HK-2 (cell line): ENCODE results near the gene NDUFV2.
"Not testable (repeated sequence)": the region's sequence is repeated elsewhere in the genome, so short reads cannot be mapped to it uniquely, and the experiment has no call there.

Source experiments
- DNase-seq: peaks from one replicate; pipeline ENCODE4 v3.0.0-alpha.2; 2018; ENCODE audit not compliant: unreplicated experiment

NDUFV2 gene

DNA sequence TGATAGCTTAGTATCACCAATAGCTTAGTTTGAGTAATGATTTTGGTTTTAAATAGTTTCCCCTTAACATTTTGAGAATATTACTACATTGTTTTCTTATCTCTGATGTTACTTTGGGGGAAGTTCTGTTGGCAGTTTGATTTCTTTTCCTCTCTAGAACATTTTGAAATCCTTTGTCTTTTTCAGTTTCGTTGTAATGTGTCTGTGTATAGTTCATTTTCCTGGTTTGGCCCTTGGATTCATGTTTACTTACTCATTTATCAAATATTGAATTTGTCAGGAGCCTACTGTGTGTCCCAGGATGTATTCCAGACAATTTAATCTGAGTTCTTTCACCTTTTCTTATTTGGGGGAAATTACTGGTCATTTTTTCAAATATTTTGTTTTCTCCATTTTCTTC, 50.8 kb downstream of the NDUFV2 start:
- DNase-seq: no peak

GRCh38 chr18:9156604-9157249, 54.2 kb downstream of the NDUFV2 start:
- no peak for DNase-seq

DNA sequence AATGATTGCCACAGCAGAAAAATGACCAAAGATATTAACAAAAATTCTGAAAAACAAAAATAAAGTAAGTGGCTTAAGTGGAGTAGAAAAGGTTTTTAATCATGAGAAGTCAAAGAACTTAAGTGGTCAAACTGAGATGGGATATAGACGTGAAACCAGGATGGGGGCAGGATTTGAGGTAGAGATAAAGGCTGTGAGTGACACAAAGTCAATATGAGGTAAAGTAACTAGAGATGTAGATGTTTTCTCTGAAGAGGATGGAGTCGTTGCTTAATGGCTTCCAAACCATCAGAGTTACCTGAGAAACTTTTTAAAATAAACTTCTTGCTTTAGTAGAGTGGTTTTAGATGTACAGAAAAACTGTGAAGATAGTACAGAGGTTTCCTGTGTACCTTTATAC, 55.3 kb downstream of the NDUFV2 start:
- DNase-seq: no peak

- no peak for DNase-seq
These were observed 57.5 kb downstream of the NDUFV2 start for GRCh38 chr18:9160014-9160413.

- not testable (repeated sequence) for DNase-seq
These were observed 60.2 kb downstream of the NDUFV2 start for GRCh38 chr18:9162663-9163062.

DNA sequence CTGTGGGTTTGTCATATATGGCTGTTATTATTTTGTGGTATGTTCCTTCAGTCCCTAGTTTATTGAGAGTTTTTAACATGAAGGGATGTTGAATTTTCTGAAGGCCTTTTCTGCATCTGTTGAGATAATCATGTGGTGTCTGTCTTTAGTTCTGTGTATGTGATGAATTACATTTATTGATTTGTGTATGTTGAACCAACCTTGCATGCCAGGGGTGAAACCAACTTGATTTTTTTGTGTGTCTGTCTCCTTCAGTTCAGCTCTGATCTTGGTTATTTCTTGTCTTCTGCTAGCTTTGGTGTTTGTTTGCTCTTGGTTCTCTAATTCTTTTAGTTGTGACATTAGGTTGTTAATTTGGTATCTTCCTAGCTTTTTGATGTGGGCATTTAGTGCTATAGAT, 61.6 kb downstream of the NDUFV2 start:
- not testable (repeated sequence) for DNase-seq

GRCh38 chr18:9165883-9166282, 63.4 kb downstream of the NDUFV2 start:
- not testable (repeated sequence) for DNase-seq

DNA sequence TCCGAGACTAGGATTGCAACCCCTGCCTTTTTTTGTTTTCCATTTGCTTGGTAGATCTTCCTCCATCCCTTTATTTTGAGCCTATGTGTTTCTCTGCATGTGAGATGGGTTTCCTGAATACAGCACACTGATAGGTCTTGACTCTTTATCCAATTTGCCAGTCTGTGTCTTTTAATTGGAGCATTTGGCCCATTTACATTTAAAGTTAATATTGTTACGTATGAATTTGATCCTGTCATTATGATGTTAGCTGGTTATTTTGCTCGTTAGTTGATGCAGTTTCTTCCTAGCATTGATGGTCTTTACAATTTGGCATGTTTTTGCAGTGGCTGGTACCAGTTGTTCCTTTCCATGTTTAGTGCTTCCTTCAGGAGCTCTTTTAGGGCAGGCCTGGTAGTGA, 67.0 kb downstream of the NDUFV2 start:
- DNase-seq: not testable (repeated sequence)

DNA sequence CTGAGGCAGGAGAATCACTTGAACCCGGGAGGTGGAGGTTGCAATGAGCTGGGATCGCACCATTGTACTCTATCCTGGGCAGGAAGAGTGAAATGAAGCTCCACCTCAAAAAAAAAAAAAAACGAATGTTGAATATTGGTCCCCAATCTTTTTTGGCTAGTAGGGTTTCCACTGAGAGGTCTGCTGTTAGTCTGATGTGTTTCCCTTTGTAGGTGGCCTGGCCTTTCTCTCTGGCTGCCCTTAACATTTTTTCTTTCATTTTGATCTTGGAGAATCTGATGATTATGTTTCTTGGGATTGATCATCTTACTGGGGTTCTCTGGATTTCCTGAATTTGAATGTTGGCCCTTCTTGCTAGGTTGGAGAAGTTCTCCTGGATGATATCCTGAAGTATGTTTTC, 69.4 kb downstream of the NDUFV2 start:
- not testable (repeated sequence) for DNase-seq

DNA sequence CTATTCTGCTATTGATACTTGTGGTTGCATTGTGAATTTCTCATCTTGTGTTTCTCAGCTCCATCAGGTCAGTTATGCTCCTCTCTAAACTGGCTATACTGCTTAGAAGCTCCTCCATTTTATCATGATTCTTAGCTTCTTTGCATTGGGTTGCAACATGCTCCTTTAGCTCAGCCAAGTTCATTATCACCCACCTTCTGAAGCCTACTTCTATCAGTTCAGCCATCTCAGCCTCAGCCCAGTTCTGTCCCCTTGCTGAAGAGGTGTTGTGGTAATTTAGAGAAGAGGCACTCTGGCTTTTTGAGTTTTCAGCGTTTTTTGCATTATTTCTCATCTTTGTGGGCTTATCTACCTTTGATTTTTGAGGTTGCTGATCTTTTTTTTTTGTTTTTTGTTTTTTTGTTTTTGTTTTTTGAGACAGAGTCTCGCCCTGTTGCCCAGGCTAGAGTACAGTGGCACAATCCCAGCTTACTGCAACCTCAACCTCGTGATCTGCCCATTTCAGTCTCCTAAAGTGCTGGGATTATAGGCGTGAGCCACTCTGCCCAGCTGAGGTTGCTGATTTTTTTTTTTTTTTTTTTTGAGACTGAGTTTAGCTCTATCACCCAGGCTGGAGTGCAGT, 70.1 kb downstream of the NDUFV2 start:
- no peak for DNase-seq

DNA sequence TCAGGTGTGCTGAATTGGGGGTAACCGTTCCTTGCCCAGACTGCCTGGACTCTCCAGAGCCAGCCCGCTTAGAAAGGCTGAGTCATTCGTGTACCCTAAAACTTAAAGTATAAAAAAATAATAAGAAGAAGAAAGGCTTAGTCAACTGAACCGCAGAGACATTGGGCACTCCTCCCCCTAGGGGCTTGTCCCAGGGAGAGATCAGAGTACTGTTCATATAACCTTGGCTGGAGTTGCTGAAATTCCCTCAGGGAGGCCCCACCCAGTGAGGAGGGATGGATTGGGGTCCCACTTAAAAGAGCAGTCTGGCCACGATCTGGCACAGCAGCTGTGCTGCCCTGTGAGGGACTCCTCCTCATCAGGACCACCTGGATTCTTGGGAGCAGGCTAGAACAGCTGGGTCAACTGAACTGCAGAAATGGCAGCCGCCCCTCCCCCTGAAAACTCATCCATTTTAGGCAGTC, 71.3 kb downstream of the NDUFV2 start:
- no peak for DNase-seq

- DNase-seq: no peak
These were observed 71.8 kb downstream of the NDUFV2 start for GRCh38 chr18:9174302-9174701.

DNA sequence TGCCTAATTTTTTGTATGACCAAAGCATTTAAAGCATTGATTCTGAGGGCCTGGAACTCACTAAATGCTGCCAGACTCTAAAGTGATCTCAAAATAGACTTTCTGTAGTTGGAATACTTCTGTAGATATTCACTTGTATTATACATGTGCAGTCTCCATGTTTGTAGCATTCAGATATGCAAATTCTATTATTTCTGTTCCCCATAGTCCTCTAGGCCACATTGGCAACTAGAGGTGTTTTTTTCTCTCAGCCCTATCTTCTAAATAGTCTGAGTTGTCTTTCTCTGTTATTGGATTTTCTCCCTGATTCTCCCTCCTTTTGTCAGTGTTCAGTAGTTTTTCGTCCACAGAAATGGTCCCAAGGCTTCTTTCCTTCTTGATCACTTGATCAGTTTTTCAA, 72.6 kb downstream of the NDUFV2 start:
- no peak for DNase-seq

DNA sequence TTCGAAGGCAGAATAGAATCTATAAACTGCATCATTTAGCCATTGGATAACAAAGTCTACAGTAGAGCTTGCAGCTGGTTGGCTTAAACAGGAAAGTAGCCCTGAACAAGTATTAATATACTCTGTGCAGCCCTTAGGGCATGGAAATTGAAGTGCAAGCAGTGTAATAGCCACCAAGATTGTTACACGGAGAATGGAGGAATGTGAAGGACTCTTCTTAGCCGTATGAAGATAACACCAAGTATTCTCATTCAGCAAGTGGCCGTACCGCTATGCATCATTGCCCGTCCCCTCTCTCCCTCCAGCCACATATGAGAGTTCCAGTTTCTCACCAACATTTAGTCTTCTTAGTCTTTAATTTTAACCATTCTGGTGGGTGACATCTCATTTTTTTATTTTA, 74.5 kb downstream of the NDUFV2 start:
- DNase-seq: no peak

DNA sequence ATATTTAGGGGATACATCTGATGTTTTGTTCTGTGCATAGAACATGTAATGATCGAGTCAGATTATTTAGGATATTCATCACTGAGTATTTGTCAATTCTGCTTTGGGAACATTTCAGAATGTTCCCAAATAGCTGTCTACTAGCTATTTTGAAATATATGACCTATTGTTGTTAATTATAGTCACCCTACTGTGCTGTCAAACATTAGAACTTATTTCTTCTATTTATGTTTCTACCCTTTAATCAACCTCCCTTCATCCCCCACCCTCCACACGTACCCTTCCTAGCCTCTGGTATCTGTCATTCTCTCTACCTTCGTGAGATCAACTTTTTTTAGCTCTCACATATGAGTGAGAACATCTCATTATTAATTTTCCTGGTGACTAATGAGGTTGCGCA, 75.0 kb downstream of the NDUFV2 start:
- no peak for DNase-seq

DNA sequence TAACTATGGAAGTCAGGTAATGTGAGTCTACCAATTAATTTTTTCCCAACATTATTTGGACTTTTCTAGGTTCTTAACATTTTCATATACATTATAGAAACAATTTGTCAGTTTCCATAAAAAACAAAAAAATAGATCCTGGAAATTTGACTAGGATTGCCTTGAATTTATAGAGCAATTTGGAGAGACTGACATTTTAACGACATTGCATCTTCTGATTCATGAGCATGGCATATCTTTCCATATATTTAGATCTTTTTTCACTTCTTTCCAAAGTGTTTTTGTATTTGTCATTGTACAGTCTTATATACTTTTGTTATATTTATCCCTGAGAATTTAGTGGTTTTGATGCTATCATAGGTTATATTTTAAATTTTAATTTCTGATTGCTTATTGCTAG, 76.1 kb downstream of the NDUFV2 start:
- DNase-seq: no peak

GRCh38 chr18:9181275-9181674, 78.8 kb downstream of the NDUFV2 start:
- no peak for DNase-seq

DNA sequence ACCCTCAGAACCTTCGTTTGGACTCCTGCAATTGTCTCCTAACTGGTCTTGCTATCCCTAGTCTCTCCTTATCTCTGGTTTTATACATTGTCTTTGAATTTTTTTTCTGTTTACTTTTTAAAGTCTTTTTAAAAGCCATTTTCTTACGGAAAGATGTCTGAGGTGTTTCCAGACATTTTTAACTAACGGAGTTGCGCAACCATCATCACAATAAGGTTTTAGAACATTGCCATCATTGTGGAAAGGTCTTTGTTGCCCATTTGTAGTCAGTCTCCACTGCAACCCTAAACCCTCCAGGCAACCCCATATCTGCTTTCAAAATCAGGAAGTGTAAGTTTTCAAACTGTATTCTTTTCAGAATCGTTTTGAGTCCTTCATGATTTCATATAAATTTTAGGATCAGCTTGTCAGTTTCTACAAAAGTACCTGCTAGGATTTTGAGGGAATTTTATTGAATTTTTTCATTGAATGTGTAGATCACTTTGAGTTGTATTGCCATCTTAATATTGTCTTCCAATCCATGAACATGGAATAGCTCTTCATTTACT, 80.4 kb downstream of the NDUFV2 start:
- no peak for DNase-seq
